ENCODE data around the gene EEPD1. TPM values are rescaled to one million over a fixed set of nuclear protein-coding genes. Genes with fewer than 3 reads are reported as not detected.

Gene EEPD1
- total RNA-seq, 1 donor from 2014 or later: 6.5 TPM

- Histone ChIP-seq H3K36me3 (no peaks in the 10 kb centered on the region), H3K9ac (no peak overlapping the region), H3K4me2 (no peak overlapping the region), H3K9me3 (ENCODE audit: low read depth) (no peaks in the 10 kb centered on the region), H3K27me3 (no peaks in the 10 kb centered on the region), H3K27ac (no peak overlapping the region), H2AFZ (replicated peaks) (no peak overlapping the region), H3K4me3 (no peak overlapping the region), H3F3A (ENCODE audit: low read depth) (peaks cover 20% of the 10 kb centered on the region), H3K4me1 (peaks cover 19% of the 10 kb centered on the region), H3K79me2 (ENCODE audit: low read depth) (no peaks in the 10 kb centered on the region), H4K20me1 (ENCODE audit: low read depth) (no peaks in the 10 kb centered on the region)
- Mint-ChIP-seq H3K27ac (no peak overlapping the region), H3K4me1 (peaks cover 28% of the 10 kb centered on the region), H3K4me3 (no peak overlapping the region), H3K36me3 (no peaks in the 10 kb centered on the region), H3K9me3 (no peaks in the 10 kb centered on the region), H3K27me3 (ENCODE audit: insufficient read depth, low read depth) (peaks cover 19% of the 10 kb centered on the region)
- DNase-seq (ENCODE audit: low spot score): no peak
- TF ChIP-seq CTCF (IDR thresholded peaks at IDR 0.05) (no peak), EZH2phosphoT487 (IDR thresholded peaks at IDR 0.05) (no peak), EZH2 (IDR thresholded peaks at IDR 0.05) (no peak)
Observed at GRCh38 chr7:36312915-36313334, 159.9 kb downstream of the EEPD1 start.

GRCh38 chr7:36313607-36314006 is 160.6 kb downstream of the EEPD1 start:
- TF ChIP-seq EZH2 (IDR thresholded peaks at IDR 0.05): no peak
- no peak for TF ChIP-seq CTCF (IDR thresholded peaks at IDR 0.05)
- TF ChIP-seq EZH2phosphoT487 (IDR thresholded peaks at IDR 0.05): no peak
- H3K27me3 ChIP-seq: no peaks in the 10 kb centered on the region
- Mint-ChIP-seq H3K27ac (no peak overlapping the region), H3K36me3 (no peaks in the 10 kb centered on the region), H3K4me3 (no peak overlapping the region), H3K27me3 (ENCODE audit: insufficient read depth, low read depth) (peaks cover 19% of the 10 kb centered on the region), H3K9me3 (no peaks in the 10 kb centered on the region), H3K4me1 (peaks cover 30% of the 10 kb centered on the region)
- H2AFZ ChIP-seq (replicated peaks): no peak overlapping the region
- no peak overlapping the region for H3K4me2 ChIP-seq
- peaks cover 22% of the 10 kb centered on the region for H3F3A ChIP-seq (ENCODE audit: low read depth)
- no peak overlapping the region for H3K4me3 ChIP-seq
- no peaks in the 10 kb centered on the region for H3K36me3 ChIP-seq
- no peaks in the 10 kb centered on the region for H3K9me3 ChIP-seq (ENCODE audit: low read depth)
- DNase-seq (ENCODE audit: low spot score): no peak
- peaks cover 26% of the 10 kb centered on the region for H3K4me1 ChIP-seq
- H3K27ac ChIP-seq: no peak overlapping the region
- H3K9ac ChIP-seq: no peak overlapping the region
- H4K20me1 ChIP-seq (ENCODE audit: low read depth): no peaks in the 10 kb centered on the region
- H3K79me2 ChIP-seq (ENCODE audit: low read depth): no peaks in the 10 kb centered on the region

GRCh38 chr7:36314491-36314890 is 161.4 kb downstream of the EEPD1 start:
- H3K4me1 Mint-ChIP-seq: peaks cover 33% of the 10 kb centered on the region
- no peak overlapping the region for H3K4me3 ChIP-seq
- no peaks in the 10 kb centered on the region for H3K36me3 Mint-ChIP-seq
- no peak overlapping the region for H3K27ac ChIP-seq
- H3K79me2 ChIP-seq (ENCODE audit: low read depth): no peaks in the 10 kb centered on the region
- no peaks in the 10 kb centered on the region for H3K27me3 ChIP-seq
- H3K9me3 Mint-ChIP-seq: no peaks in the 10 kb centered on the region
- H3K27ac Mint-ChIP-seq: no peak overlapping the region
- peaks cover 22% of the 10 kb centered on the region for H3F3A ChIP-seq (ENCODE audit: low read depth)
- no peaks in the 10 kb centered on the region for H3K9me3 ChIP-seq (ENCODE audit: low read depth)
- H2AFZ ChIP-seq (replicated peaks): no peak overlapping the region
- TF ChIP-seq CTCF (IDR thresholded peaks at IDR 0.05) (no peak), EZH2 (IDR thresholded peaks at IDR 0.05) (no peak), EZH2phosphoT487 (IDR thresholded peaks at IDR 0.05) (no peak)
- H3K4me3 Mint-ChIP-seq: no peak overlapping the region
- H3K4me2 ChIP-seq: no peak overlapping the region
- no peak overlapping the region for H3K9ac ChIP-seq
- no peaks in the 10 kb centered on the region for H4K20me1 ChIP-seq (ENCODE audit: low read depth)
- no peak for DNase-seq (ENCODE audit: low spot score)
- no peaks in the 10 kb centered on the region for H3K36me3 ChIP-seq
- H3K4me1 ChIP-seq: peaks cover 27% of the 10 kb centered on the region
- H3K27me3 Mint-ChIP-seq (ENCODE audit: insufficient read depth, low read depth): peaks cover 19% of the 10 kb centered on the region

All from neural progenitor cell (in vitro differentiated cells).